HG03095 (cell line): Measurements from ENCODE around the gene GLI1.
"Not testable (repeated sequence)": the region's sequence is repeated elsewhere in the genome, so short reads cannot be mapped to it uniquely, and the experiment has no call there.

Source experiments
- ATAC-seq: cut with Tn5 transposase; IDR thresholded peaks from one replicate; pipeline ENCODE4 v1.9.1; 2021; ENCODE audit warnings: moderate library complexity; ENCODE audit not compliant: unreplicated experiment

The GLI1 gene

GRCh38 chr12:57459750-57460467 is at the start of gene GLI1:
TSS of gene GLI1 (plus strand) at chr12:57459785. CDS start at chr12:57463692, 3,907 bp downstream.
- no peak for ATAC-seq

GRCh38 chr12:57410534-57410933 is 49.1 kb upstream of the GLI1 start:
- no peak for ATAC-seq

- ATAC-seq, result not testable (repeated sequence)
These were observed 45.4 kb upstream of the GLI1 start for GRCh38 chr12:57414160-57414559.

- no peak for ATAC-seq
These were observed 44.5 kb upstream of the GLI1 start for GRCh38 chr12:57415088-57415487.

- no peak for ATAC-seq
These were observed 43.3 kb upstream of the GLI1 start for GRCh38 chr12:57416039-57416996.

GRCh38 chr12:57418255-57418654 is 41.3 kb upstream of the GLI1 start:
- ATAC-seq, result no peak

- no peak for ATAC-seq
These were observed 40.1 kb upstream of the GLI1 start for GRCh38 chr12:57419495-57419894.

- no peak for ATAC-seq
These were observed 39.1 kb upstream of the GLI1 start for GRCh38 chr12:57420482-57420881.

- not testable (repeated sequence) for ATAC-seq
These were observed 32.6 kb upstream of the GLI1 start for GRCh38 chr12:57426948-57427347.

- no peak for ATAC-seq
These were observed 30.6 kb upstream of the GLI1 start for GRCh38 chr12:57428965-57429364.

GRCh38 chr12:57429473-57430111 is 30.0 kb upstream of the GLI1 start:
- no peak for ATAC-seq

GRCh38 chr12:57430112-57430930 is 29.3 kb upstream of the GLI1 start:
- peak; percentile 39 for ATAC-seq

- peak; percentile 92 for ATAC-seq
These were observed 28.5 kb upstream of the GLI1 start, which contains the start of gene R3HDM2 for GRCh38 chr12:57430931-57431566. TSS of gene R3HDM2 (minus strand) at chr12:57431043. CDS start at chr12:57310428, 120,615 bp downstream.

- no peak for ATAC-seq
These were observed 27.9 kb upstream of the GLI1 start for GRCh38 chr12:57431654-57432188.

- ATAC-seq, result no peak
These were observed 26.2 kb upstream of the GLI1 start for GRCh38 chr12:57433370-57433769.

- no peak for ATAC-seq
These were observed 24.9 kb upstream of the GLI1 start, which contains the start of gene INHBC for GRCh38 chr12:57434517-57435223. TSS of gene INHBC (plus strand) at chr12:57434784. CDS start at chr12:57434887, 103 bp downstream.

GRCh38 chr12:57435293-57435692 is 24.3 kb upstream of the GLI1 start:
- no peak for ATAC-seq

GRCh38 chr12:57438400-57438799 is 21.2 kb upstream of the GLI1 start:
- no peak for ATAC-seq

GRCh38 chr12:57439762-57440266 is 19.8 kb upstream of the GLI1 start:
- no peak for ATAC-seq
